WTC11 (cell line): ENCODE measurements around the gene RETN. TPM values are rescaled to one million over a fixed set of nuclear protein-coding genes. Genes with fewer than 3 reads are reported as not detected.

Source experiments
- ATAC-seq: fragments of 200-7000 bp; cut with Tn5 transposase; 2 replicates; pipeline ENCODE4 v1.10.0; 2021; ENCODE audit warnings: mild to moderate bottlenecking, moderate library complexity
- CTCF ChIA-PET: fragments of 300-600 bp; sonication (Branson Sonifier 250); formaldehyde crosslinking; loops from one replicate; lab custom pipeline; 2021; ENCODE audit warnings: antibody characterized with exemption; lab: Charles Lee
- POLR2A ChIA-PET: fragments of 350-600 bp; sonication (Branson Sonifier 250); formaldehyde crosslinking; loops from one replicate; lab custom pipeline; 2021; ENCODE audit warnings: antibody characterized with exemption; lab: Charles Lee
- DNase-seq: peaks from one replicate; pipeline ENCODE4 v3.0.0; 2021; ENCODE audit warnings: low spot score
- H3K27ac Mint-ChIP-seq: 2 replicates; pipeline ENCODE4 v1.8.0; 2021; ENCODE audit warnings: mixed read lengths
- H3K27me3 Mint-ChIP-seq: 2 replicates; pipeline ENCODE4 v1.8.0; 2021; ENCODE audit warnings: low read depth, mild to moderate bottlenecking, moderate library complexity, mixed read lengths
- H3K36me3 Mint-ChIP-seq: 2 replicates; pipeline ENCODE4 v1.8.0; 2021; ENCODE audit warnings: mixed read lengths
- H3K4me1 Mint-ChIP-seq: 2 replicates; pipeline ENCODE4 v1.8.0; 2022; ENCODE audit warnings: mixed read lengths
- H3K4me3 Mint-ChIP-seq: 2 replicates; pipeline ENCODE4 v1.8.0; 2021; ENCODE audit warnings: mild to moderate bottlenecking, moderate library complexity, mixed read lengths
- H3K9me3 Mint-ChIP-seq: 2 replicates; pipeline ENCODE4 v1.8.0; 2021; ENCODE audit warnings: mixed read lengths
- AR ChIP-seq: fragments of 250-450 bp; sonication (Bioruptor Pico); IDR thresholded peaks from 2 replicates; pipeline ENCODE4 v1.9.0; 2021; ENCODE audit warnings: mild to moderate bottlenecking
- E2F5 ChIP-seq: sonication (generic); formaldehyde crosslinking; IDR thresholded peaks from 2 replicates; pipeline ENCODE4 v1.8.1; 2022; ENCODE audit warnings: mild to moderate bottlenecking, moderate library complexity, missing genetic modification reagents
- EMX1 ChIP-seq: fragments of 250-450 bp; sonication (Bioruptor Pico); IDR thresholded peaks from 2 replicates; pipeline ENCODE4 v1.8.0; 2021; ENCODE audit warnings: mild to moderate bottlenecking
- HMGA2 ChIP-seq: fragments of 250-450 bp; sonication (Bioruptor Pico); IDR thresholded peaks from 2 replicates; pipeline ENCODE4 v1.4.0; 2021; ENCODE audit warnings: mild to moderate bottlenecking, moderate library complexity
- JAZF1 ChIP-seq: fragments of 250-450 bp; sonication (Bioruptor Pico); IDR thresholded peaks from 2 replicates; pipeline ENCODE4 v1.9.0; 2021; ENCODE audit warnings: moderate library complexity, mild to moderate bottlenecking, inconsistent platforms
- KAT7 ChIP-seq: sonication (generic); formaldehyde crosslinking; IDR thresholded peaks from 2 replicates; pipeline ENCODE4 v1.8.1; 2023; ENCODE audit warnings: missing genetic modification reagents, mild to moderate bottlenecking, borderline replicate concordance
- NR1H2 ChIP-seq: sonication (generic); formaldehyde crosslinking; IDR thresholded peaks from 2 replicates; pipeline ENCODE4 v1.9.0; 2021; ENCODE audit warnings: mild to moderate bottlenecking, moderate library complexity, missing genetic modification reagents
- PRDM15 ChIP-seq: sonication (generic); formaldehyde crosslinking; IDR thresholded peaks from 2 replicates; pipeline ENCODE4 v1.8.0; 2022; ENCODE audit warnings: missing genetic modification reagents
- PRRX2 ChIP-seq: fragments of 250-450 bp; sonication (Bioruptor Pico); IDR thresholded peaks from 2 replicates; pipeline ENCODE4 v1.8.0; 2021; ENCODE audit warnings: mild to moderate bottlenecking
- TCF7 ChIP-seq: sonication (generic); formaldehyde crosslinking; IDR thresholded peaks from 2 replicates; pipeline ENCODE4 v1.8.0; 2022; ENCODE audit warnings: mild to moderate bottlenecking, low read depth, missing genetic modification reagents, moderate library complexity
- TP53 ChIP-seq: sonication (generic); formaldehyde crosslinking; IDR thresholded peaks from 2 replicates; pipeline ENCODE4 v1.8.1; 2023; ENCODE audit warnings: mild to moderate bottlenecking, missing genetic modification reagents
- ZNF232 ChIP-seq: sonication (generic); formaldehyde crosslinking; IDR thresholded peaks from 2 replicates; pipeline ENCODE4 v1.8.0; 2022; ENCODE audit warnings: mild to moderate bottlenecking, missing genetic modification reagents
- ZNF317 ChIP-seq: sonication (generic); formaldehyde crosslinking; IDR thresholded peaks from 2 replicates; pipeline ENCODE4 v1.8.1; 2023; ENCODE audit warnings: low read depth, mild to moderate bottlenecking, moderate library complexity, missing genetic modification reagents, borderline replicate concordance
- total RNA-seq: library from RNA; stranded (reverse); gene quantifications from 3 replicates; pipeline ENCODE4 v1.2.3, GENCODE V29; 2021
- TF ChIP-seq, protein P1 (sequence below): sonication (generic); formaldehyde crosslinking; IDR thresholded peaks from 2 replicates; pipeline ENCODE4 v1.8.0; 2022; ENCODE audit warnings: mild to moderate bottlenecking, missing genetic modification reagents
- TF ChIP-seq, protein P2 (sequence below): sonication (generic); formaldehyde crosslinking; IDR thresholded peaks from 2 replicates; pipeline ENCODE4 v1.8.1; 2022; ENCODE audit warnings: missing genetic modification reagents, borderline replicate concordance

Gene RETN
- total RNA-seq, 1 experiment from 2014 or later, result not detected

DNA sequence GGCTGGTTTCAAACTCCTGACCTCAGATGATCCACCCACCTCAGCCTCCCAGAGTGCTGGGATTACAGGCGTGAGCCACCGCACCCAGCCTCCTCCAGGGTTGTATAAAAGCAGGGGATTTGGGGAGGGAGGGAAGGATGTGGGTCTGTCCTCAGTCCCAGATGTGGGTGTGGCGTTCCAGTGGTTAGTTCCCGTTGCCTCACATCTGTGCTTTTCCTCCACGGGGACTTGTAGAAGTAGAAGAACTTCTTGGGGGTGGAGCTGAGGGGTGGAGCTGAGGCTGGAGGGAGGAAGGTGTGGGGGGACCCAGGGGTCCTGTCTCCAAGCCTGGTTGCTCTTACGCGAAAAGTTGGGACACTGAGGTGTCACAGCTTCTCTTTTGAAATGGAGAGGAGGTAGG is 7.5 kb downstream of the RETN start:
- ChIA-PET POLR2A (no interaction called here), CTCF (interaction anchor here (1.1 to 1.5 kb wide), 2 partner anchors 108 to 124 kb away, joined by 4 to 5 read pairs; no protein-coding TSS in a partner anchor)
- Mint-ChIP-seq H3K9me3 (peaks cover 5% of the 10 kb centered on the region), H3K27me3 (peaks cover 70% of the 10 kb centered on the region), H3K27ac (no peak overlapping the region), H3K4me1 (peaks cover 7% of the 10 kb centered on the region; the same call in 1 of the 2 replicates), H3K36me3 (no peaks in the 10 kb centered on the region; the same call in 1 of the 2 replicates), H3K4me3 (no peak overlapping the region)
- TF ChIP-seq EMX1 (no peak), ZNF317 (no peak)
- TF ChIP-seq, protein P1, sequence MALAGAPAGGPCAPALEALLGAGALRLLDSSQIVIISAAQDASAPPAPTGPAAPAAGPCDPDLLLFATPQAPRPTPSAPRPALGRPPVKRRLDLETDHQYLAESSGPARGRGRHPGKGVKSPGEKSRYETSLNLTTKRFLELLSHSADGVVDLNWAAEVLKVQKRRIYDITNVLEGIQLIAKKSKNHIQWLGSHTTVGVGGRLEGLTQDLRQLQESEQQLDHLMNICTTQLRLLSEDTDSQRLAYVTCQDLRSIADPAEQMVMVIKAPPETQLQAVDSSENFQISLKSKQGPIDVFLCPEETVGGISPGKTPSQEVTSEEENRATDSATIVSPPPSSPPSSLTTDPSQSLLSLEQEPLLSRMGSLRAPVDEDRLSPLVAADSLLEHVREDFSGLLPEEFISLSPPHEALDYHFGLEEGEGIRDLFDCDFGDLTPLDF (CRISPR knock-in tag), result no peak
- TF ChIP-seq, protein P2, sequence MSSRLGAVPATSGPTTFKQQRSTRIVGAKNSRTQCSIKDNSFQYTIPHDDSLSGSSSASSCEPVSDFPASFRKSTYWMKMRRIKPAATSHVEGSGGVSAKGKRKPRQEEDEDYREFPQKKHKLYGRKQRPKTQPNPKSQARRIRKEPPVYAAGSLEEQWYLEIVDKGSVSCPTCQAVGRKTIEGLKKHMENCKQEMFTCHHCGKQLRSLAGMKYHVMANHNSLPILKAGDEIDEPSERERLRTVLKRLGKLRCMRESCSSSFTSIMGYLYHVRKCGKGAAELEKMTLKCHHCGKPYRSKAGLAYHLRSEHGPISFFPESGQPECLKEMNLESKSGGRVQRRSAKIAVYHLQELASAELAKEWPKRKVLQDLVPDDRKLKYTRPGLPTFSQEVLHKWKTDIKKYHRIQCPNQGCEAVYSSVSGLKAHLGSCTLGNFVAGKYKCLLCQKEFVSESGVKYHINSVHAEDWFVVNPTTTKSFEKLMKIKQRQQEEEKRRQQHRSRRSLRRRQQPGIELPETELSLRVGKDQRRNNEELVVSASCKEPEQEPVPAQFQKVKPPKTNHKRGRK (CRISPR knock-in tag), result no peak
- ATAC-seq (no peak), DNase-seq (no peak)

DNA sequence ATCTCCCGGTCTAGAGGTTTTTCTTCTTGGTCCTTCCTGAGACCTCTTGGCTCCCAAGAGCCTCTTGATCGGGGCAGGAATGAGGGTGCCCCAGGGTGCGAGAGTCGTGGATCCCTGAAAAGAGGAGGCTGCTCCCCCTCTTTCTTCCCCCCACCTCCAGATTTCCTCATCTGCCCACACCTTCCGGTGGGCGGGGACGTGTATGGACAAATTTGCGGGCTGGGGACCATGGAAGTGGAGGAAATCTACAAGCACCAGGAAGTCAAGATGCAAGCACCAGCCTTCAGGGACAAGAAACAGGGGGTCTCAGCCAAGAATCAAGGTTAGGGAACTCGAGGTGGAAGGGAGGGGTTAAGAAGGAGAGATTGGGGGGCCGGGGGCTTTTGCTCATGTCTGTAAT is 8.0 kb downstream of the RETN start, which contains the start of gene MCEMP1:
MCEMP1 (plus strand) TSS at position 237 of the 400 bp plus-strand sequence; CDS start at position 268, 31 bp downstream.
- no peak for DNase-seq
- no peak within 1 kb of the TSS for H3K27ac Mint-ChIP-seq
- no peaks in the 10 kb centered on the region; the same call in 1 of the 2 replicates for H3K36me3 Mint-ChIP-seq
- TF ChIP-seq AR (CRISPR knock-in tag) (no peak), JAZF1 (CRISPR knock-in tag) (no peak), HMGA2 (CRISPR knock-in tag) (no peak)
- H3K27me3 Mint-ChIP-seq, result peaks cover 65% of the 10 kb centered on the region
- no peak within 1 kb of the TSS for H3K4me3 Mint-ChIP-seq
- CTCF ChIA-PET, result interaction anchor here (1.1 to 1.5 kb wide), 2 partner anchors 108 to 123 kb away, joined by 4 to 5 read pairs; no protein-coding TSS in a partner anchor
- POLR2A ChIA-PET, result no interaction called here
- H3K9me3 Mint-ChIP-seq, result peaks cover 5% of the 10 kb centered on the region
- H3K4me1 Mint-ChIP-seq, result peaks cover 8% of the 10 kb centered on the region
- ATAC-seq, result no peak

DNA sequence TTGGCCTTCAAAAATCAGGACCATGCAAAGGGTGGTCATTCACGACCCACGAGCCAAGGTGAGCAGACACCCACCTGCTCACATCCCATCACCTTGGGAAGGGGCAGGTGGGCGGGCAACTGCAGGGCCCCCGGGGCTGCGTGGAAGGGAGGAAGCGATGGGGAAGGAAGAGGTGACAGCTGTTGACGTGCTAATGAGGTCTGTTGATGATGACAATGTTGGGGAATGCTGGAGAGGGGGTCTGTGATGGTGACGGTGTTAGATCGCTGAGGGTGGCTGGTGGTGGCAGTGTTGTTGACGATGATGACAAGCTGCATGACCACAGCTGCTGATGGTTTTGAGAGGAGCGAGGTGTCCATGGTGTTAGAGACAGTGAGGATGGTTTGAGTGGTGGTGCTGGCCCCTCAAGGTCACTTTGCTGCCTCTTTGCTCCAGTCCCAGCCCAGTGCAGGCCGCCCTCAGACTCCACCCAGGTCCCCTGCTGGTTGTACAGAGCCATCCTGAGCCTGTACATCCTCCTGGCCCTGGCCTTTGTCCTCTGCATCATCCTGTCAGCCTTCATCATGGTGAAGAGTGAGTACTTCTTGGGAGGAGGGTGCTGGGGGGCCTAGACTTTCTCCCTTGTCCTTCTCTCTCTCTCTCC is 8.9 kb downstream of the RETN start:
- CTCF ChIA-PET, result interaction anchor here (0.9 to 1.7 kb wide), 3 partner anchors 36 to 122 kb away, joined by 3 to 10 read pairs (median 9); no protein-coding TSS in a partner anchor
- Mint-ChIP-seq H3K36me3 (peaks cover 5% of the 10 kb centered on the region), H3K27ac (no peak overlapping the region), H3K4me1 (peaks cover 9% of the 10 kb centered on the region), H3K9me3 (peaks cover 5% of the 10 kb centered on the region), H3K27me3 (peaks cover 57% of the 10 kb centered on the region), H3K4me3 (no peak overlapping the region)
- DNase-seq (no peak), ATAC-seq (no peak)
- POLR2A ChIA-PET, result no interaction called here
- TF ChIP-seq, protein P1 (CRISPR knock-in tag), result no peak
- no peak for TF ChIP-seq E2F5 (CRISPR knock-in tag)
- TF ChIP-seq ZNF232 (CRISPR knock-in tag), result no peak
- TF ChIP-seq PRRX2, result no peak
- no peak for TF ChIP-seq TCF7
- no peak for TF ChIP-seq PRDM15 (CRISPR knock-in tag)
- TF ChIP-seq TP53, result no peak
- TF ChIP-seq NR1H2 (CRISPR knock-in tag), result no peak
- no peak for TF ChIP-seq KAT7 (CRISPR knock-in tag)
